CD4-positive, alpha-beta T cell treated with Interleukin-2 at 100 ng/mL for 4 hours (primary cell): ENCODE measurements around the gene ITPKC.
"Not testable (repeated sequence)": the region's sequence is repeated elsewhere in the genome, so short reads cannot be mapped to it uniquely, and the experiment has no call there.

Experiments used
- DNase-seq: peaks from one replicate; pipeline ENCODE4 v3.0.0-alpha.2; 2020; ENCODE audit warnings: low spot score

ITPKC gene

GRCh38 chr19:40716031-40716481 is 856 bp upstream of the ITPKC start:
- peak; percentile 93 for DNase-seq

GRCh38 chr19:40717325-40717879 is 490 bp downstream of the ITPKC start:
- no peak for DNase-seq

- DNase-seq: no peak
Observed at GRCh38 chr19:40717880-40718773, 1.2 kb downstream of the ITPKC start.

- no peak for DNase-seq
Observed at GRCh38 chr19:40718774-40719391, 2.0 kb downstream of the ITPKC start.

- DNase-seq: no peak
Observed at GRCh38 chr19:40719414-40719894, 2.5 kb downstream of the ITPKC start.

- DNase-seq: no peak
Observed at GRCh38 chr19:40721140-40721486, 4.2 kb downstream of the ITPKC start.

GRCh38 chr19:40721936-40722661 is 5.2 kb downstream of the ITPKC start:
- no peak for DNase-seq

GRCh38 chr19:40723661-40724254 is 6.8 kb downstream of the ITPKC start:
- DNase-seq: no peak

GRCh38 chr19:40724315-40724714 is 7.4 kb downstream of the ITPKC start:
- DNase-seq: no peak

- no peak for DNase-seq
Observed at GRCh38 chr19:40724855-40725254, 7.9 kb downstream of the ITPKC start.

- no peak for DNase-seq
Observed at GRCh38 chr19:40726279-40726678, 9.4 kb downstream of the ITPKC start.

- not testable (repeated sequence) for DNase-seq
Observed at GRCh38 chr19:40730065-40730464, 13.2 kb downstream of the ITPKC start.

- DNase-seq: not testable (repeated sequence)
Observed at GRCh38 chr19:40732304-40732703, 15.4 kb downstream of the ITPKC start.

- DNase-seq: no peak
Observed at GRCh38 chr19:40733149-40733548, 16.2 kb downstream of the ITPKC start.

GRCh38 chr19:40735013-40735771 is 18.3 kb downstream of the ITPKC start:
- no peak for DNase-seq

GRCh38 chr19:40736661-40737060 is 19.7 kb downstream of the ITPKC start:
- DNase-seq: no peak

- DNase-seq: no peak
Observed at GRCh38 chr19:40737102-40737644, 20.3 kb downstream of the ITPKC start.

GRCh38 chr19:40739030-40739839 is 22.3 kb downstream of the ITPKC start:
- DNase-seq: no peak

GRCh38 chr19:40739871-40740703 is 23.2 kb downstream of the ITPKC start:
- no peak for DNase-seq
